NB4 (cell line): ENCODE data around the gene PLA2G12B.
"Not testable (repeated sequence)": the region's sequence is repeated elsewhere in the genome, so short reads cannot be mapped to it uniquely, and the experiment has no call there.

ENCODE experiments used
- DNase-seq: peaks from one replicate; pipeline ENCODE4 v3.0.0; 2010; ENCODE audit warnings: low read depth
- H3K4me3 ChIP-seq: one replicate; pipeline ENCODE4 v1.5.1; 2011; ENCODE audit warnings: mild to moderate bottlenecking, low read depth, low read length, moderate library complexity
- CTCF ChIP-seq: IDR thresholded peaks from one replicate; pipeline ENCODE4 v1.5.1; 2012; ENCODE audit warnings: low read depth, low read length
- MAX ChIP-seq: IDR thresholded peaks from 2 replicates; pipeline ENCODE4 v1.6.1; 2011; ENCODE audit warnings: low read depth, low read length
- MYC ChIP-seq: IDR thresholded peaks from 2 replicates; pipeline ENCODE4 v1.6.1; 2011; ENCODE audit warnings: low read depth, low read length
- POLR2A ChIP-seq: IDR thresholded peaks from 2 replicates; pipeline ENCODE4 v1.6.1; 2011; ENCODE audit warnings: mild to moderate bottlenecking; ENCODE audit not compliant: insufficient read length; ENCODE audit errors: extremely low read depth

PLA2G12B gene

GRCh38 chr10:72904806-72905205, 49.8 kb downstream of the PLA2G12B start:
- DNase-seq: peak; percentile 32
- TF ChIP-seq MYC (no peak), MAX (no peak), POLR2A (no peak), CTCF (no peak)
- H3K4me3 ChIP-seq: no peak overlapping the region

- not testable (repeated sequence) for DNase-seq, H3K4me3 ChIP-seq
Observed at GRCh38 chr10:72903941-72904446, 50.6 kb downstream of the PLA2G12B start.

- TF ChIP-seq POLR2A: no peak
- no peak for TF ChIP-seq MAX
- no peak for TF ChIP-seq CTCF
- no peak for TF ChIP-seq MYC
- DNase-seq: no peak
- H3K4me3 ChIP-seq: no peak overlapping the region
Observed at GRCh38 chr10:72899545-72899944, 55.1 kb downstream of the PLA2G12B start.

GRCh38 chr10:72898616-72899015, 56.0 kb downstream of the PLA2G12B start:
- no peak for DNase-seq
- no peak overlapping the region for H3K4me3 ChIP-seq

GRCh38 chr10:72895236-72895850, 59.3 kb downstream of the PLA2G12B start:
- DNase-seq: no peak
- TF ChIP-seq MAX (no peak), POLR2A (no peak), MYC (no peak), CTCF (no peak)
- no peak overlapping the region for H3K4me3 ChIP-seq

More at GRCh38 chr10:72898616-72899015, 56.0 kb downstream of the PLA2G12B start:
- no peak for TF ChIP-seq MAX
- TF ChIP-seq POLR2A: no peak
- no peak for TF ChIP-seq CTCF
- no peak for TF ChIP-seq MYC

- no peak for DNase-seq
- TF ChIP-seq CTCF (no peak), POLR2A (no peak), MAX (no peak), MYC (no peak)
- no peak within 1 kb of the TSS for H3K4me3 ChIP-seq
Observed at GRCh38 chr10:72893136-72893798, 61.3 kb downstream of the PLA2G12B start, which contains the start of gene OIT3. Gene OIT3, plus strand, starts transcription at chr10:72893739. Its CDS starts 60 bp downstream, at chr10:72893799.
